HG02981 (cell line): ENCODE results near the gene FBXL15.

Experiments
- ATAC-seq: cut with Tn5 transposase; IDR thresholded peaks from one replicate; pipeline ENCODE4 v1.9.1; 2021; ENCODE audit warnings: mild to moderate bottlenecking, moderate library complexity; ENCODE audit not compliant: unreplicated experiment

FBXL15 gene

DNA sequence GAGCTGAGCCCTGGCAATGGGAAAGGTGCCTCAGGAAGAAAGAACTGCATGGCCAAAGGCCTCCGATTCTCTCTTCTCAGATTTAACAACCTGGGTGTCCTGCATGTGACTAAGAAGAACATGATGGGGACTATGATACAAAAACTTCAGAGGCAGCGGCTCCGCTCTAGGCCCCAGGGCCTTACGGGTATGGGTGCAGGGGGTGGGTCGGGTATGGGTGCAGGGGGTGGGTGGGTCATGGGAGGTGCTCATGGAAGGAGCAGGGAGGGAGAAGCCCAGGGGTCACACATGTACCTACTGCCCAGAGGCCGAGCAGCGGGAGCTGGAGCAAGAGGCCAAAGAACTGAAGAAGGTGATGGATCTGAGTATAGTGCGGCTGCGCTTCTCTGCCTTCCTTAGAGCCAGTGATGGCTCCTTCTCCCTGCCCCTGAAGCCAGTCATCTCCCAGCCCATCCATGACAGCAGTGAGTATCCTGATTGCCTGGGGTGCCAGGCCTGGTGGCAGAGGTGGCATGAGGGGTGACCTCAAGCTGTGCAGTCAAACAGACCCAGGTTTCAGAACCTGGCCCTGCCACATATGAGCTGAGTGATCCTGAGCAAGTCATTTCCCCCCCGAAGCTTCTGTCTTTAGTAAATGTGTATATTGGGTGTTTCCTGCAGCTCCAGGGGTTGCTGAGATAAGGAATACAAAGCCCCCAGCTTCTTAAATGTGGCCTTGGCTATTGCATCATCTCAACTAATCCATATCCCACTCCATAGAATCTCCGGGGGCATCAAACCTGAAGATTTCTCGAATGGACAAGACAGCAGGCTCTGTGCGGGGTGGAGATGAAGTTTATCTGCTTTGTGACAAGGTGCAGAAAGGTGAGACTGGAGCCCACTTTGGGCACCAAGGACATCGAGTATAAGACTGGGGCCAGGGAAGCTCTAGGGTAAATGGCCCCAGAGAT, 23.1 kb upstream of the FBXL15 start:
- no peak for ATAC-seq

- no peak for ATAC-seq
These were observed 22.2 kb upstream of the FBXL15 start for GRCh38 chr10:102398172-102399020.

GRCh38 chr10:102399217-102400021, 21.2 kb upstream of the FBXL15 start:
- peak; percentile 47 for ATAC-seq

DNA sequence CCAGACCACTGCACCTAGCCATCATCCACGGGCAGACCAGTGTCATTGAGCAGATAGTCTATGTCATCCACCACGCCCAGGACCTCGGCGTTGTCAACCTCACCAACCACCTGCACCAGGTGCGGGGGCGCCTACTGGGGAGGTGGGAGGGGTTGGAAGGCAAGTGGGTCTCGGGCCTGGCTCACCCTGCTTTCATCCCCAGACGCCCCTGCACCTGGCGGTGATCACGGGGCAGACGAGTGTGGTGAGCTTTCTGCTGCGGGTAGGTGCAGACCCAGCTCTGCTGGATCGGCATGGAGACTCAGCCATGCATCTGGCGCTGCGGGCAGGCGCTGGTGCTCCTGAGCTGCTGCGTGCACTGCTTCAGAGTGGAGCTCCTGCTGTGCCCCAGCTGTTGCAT, 20.6 kb upstream of the FBXL15 start:
- ATAC-seq, result no peak

DNA sequence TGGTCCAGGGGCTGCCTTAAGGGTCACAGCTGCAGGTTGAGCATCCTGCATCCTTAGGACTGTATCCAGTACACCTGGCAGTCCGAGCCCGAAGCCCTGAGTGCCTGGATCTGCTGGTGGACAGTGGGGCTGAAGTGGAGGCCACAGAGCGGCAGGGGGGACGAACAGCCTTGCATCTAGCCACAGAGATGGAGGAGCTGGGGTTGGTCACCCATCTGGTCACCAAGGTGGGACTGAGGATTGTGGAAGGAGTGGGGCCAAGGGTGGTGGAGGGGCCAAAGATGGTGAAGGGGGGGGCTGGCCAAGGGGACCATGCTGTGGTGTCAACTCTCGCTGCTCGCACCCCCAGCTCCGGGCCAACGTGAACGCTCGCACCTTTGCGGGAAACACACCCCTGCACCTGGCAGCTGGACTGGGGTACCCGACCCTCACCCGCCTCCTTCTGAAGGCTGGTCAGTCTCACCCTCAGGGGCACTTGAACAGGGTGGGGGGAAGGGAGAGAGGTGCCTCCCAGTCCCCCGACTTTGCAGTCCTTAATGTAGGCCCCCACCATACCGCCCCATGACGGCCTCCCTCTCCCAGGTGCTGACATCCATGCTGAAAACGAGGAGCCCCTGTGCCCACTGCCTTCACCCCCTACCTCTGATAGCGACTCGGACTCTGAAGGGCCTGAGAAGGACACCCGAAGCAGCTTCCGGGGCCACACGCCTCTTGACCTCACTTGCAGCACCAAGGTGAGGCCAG, 19.9 kb upstream of the FBXL15 start:
- ATAC-seq, result no peak

DNA sequence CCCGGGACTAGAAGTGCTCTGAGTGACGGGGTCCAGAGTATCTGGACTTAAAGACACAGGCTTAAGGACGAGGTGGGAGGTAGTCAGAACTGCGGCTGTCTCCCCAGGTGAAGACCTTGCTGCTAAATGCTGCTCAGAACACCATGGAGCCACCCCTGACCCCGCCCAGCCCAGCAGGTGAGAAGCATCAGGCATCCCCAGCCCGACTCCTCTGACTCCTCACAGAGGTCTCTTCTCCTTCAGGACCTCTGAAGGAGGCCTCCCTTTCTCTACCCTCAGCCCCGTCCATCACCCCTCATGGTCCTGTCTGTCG, 19.3 kb upstream of the FBXL15 start:
- ATAC-seq, result no peak

DNA sequence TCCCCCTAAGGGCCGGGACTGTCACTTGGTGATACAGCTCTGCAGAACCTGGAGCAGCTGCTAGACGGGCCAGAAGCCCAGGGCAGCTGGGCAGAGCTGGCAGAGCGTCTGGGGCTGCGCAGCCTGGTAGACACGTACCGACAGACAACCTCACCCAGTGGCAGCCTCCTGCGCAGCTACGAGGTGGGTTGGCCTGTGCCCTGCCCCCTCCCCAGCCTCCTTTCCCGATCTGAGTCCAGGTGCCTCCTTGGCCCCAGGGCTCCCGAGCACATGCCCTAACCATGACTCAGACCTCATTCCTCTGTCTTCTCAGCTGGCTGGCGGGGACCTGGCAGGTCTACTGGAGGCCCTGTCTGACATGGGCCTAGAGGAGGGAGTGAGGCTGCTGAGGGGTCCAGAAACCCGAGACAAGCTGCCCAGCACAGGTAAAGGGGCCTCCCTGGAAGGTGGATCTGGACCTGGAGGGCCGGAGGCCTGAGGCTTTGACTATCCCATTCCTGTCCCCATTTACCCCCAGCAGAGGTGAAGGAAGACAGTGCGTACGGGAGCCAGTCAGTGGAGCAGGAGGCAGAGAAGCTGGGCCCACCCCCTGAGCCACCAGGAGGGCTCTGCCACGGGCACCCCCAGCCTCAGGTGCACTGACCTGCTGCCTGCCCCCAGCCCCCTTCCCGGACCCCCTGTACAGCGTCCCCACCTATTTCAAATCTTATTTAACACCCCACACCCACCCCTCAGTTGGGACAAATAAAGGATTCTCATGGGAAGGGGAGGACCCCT, 18.7 kb upstream of the FBXL15 start:
- no peak for ATAC-seq

- ATAC-seq, result no peak
These were observed 18.1 kb upstream of the FBXL15 start for GRCh38 chr10:102402512-102402896.

DNA sequence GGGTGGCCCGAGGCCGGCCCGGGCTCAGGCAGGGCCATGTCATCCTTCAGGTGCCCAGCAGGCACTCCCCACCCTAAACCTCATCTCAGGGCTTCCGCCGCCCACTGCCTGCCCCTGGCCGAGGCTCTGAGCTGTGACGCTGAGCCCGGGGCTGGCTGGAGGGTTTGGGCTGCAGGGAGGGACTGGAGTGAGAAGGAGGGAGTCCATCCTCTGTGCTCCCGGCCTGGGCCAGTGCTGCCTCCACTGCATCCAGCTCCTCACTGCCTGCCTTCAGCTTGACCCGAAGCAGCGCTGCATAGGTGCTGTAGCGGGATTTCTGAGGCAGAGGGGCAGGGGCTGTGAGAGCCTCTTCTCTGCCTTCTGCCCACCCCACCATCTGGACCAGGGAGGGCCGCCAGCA, 17.5 kb upstream of the FBXL15 start:
- ATAC-seq, result no peak

DNA sequence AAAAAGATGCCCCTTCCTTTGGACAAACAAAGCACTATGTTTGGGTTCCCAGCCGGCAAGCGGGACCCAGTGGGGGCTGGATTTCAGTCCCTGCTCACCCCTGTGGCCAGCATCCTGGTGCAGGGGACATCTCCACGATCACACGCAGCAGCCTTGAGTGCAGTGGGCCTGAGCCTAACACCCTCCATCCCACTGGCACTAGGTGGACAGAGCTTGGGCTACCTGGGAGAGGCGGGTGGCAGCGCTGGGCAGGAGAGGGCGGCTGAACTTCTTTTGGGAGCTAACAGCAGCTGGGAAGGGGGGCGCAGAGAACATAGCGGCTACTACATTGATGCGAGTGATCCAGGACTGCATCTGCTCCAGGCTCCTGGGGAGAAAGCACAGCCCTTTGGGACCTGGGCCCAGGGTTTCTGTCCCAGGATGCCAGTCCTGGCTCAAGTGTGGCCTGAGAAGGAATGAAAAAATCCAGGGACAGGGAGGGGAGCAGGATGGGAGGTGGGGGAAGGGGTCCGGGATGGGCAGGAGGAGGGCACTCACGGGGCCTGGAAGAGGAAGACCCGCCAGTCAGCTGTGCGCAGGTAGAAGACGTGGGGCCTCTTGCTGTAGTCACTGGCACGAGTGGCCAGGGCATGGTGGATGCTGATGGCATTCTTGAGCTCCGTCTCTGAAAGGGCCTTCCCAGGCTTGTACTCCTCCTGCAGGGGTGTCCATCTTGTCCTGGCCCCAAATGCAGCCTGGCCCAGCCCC, 16.1 kb upstream of the FBXL15 start:
- ATAC-seq, result no peak

GRCh38 chr10:102405108-102405571, 15.5 kb upstream of the FBXL15 start:
- ATAC-seq, result no peak

DNA sequence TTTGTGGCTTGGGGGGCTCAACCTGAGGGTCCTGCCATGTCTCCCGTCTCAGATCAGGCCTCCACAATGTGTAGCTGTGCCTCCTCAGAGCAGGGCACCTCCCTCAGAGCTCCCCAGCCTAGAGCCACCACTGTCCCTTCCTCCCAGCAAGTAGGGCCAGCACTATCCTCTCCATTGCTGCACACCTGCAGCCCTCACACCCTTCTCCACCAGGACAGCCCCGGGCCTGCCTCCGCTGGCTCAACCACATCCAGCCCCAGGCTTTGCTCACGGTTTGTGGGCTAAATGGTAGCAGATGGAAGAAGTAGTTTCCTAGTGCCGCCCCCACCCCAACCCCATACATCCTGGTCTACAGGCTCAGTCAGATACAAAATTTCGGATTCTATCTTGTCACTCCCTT, 15.0 kb upstream of the FBXL15 start:
- ATAC-seq, result no peak

DNA sequence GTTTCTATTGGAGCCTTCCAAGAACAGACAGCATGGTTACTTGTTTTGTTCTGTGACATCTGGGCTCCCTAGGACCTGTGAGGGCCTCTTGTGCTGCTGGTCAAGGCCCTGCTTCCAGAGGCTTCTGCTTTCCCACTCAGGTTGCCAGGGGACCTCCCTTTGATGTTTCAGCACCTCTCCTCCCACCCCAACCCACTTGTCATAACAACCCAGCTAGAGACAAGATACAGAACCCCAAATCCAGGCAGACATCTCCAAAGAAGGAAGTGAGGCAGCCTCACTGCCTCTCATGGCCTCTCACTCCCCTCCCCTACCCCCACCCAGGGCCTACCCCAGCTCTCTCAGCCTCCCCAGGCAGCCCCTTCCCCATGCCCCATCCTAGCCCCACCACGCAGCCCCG, 13.8 kb upstream of the FBXL15 start:
- ATAC-seq, result no peak

DNA sequence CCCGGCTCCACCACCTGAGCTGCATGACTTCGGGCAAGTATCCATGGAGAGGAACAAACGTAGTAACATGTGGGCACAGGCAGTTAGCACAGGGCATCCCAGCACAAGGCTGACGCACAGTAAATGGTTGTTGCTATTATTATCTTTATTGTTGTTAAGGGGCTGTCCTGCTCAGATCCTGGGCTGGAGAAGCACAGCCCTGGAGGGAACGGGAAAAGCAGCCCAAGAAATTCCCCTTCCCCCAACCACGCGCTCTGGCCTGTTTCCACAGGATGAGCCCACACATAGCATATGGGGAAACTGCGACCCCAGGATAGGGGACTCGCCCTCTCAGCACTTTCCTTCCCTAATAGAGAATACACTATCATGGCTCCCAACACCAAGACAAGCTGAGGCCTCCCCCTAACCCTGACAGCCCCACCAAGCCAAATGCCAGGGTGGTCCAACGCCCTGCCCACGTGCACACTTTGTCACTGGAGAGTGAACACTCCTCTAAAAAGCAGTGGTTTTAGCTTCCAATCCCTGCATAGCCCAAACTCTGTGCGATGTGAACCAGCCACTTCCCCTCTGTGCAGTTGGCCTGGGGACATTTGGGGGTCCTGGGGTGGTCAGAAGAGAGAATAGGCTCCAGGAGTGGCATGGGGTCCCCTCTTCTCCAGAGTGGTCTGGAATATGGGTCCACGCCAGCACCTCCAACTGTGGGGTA, 13.1 kb upstream of the FBXL15 start:
- ATAC-seq, result no peak

GRCh38 chr10:102408131-102408727, 12.4 kb upstream of the FBXL15 start:
- ATAC-seq, result no peak

DNA sequence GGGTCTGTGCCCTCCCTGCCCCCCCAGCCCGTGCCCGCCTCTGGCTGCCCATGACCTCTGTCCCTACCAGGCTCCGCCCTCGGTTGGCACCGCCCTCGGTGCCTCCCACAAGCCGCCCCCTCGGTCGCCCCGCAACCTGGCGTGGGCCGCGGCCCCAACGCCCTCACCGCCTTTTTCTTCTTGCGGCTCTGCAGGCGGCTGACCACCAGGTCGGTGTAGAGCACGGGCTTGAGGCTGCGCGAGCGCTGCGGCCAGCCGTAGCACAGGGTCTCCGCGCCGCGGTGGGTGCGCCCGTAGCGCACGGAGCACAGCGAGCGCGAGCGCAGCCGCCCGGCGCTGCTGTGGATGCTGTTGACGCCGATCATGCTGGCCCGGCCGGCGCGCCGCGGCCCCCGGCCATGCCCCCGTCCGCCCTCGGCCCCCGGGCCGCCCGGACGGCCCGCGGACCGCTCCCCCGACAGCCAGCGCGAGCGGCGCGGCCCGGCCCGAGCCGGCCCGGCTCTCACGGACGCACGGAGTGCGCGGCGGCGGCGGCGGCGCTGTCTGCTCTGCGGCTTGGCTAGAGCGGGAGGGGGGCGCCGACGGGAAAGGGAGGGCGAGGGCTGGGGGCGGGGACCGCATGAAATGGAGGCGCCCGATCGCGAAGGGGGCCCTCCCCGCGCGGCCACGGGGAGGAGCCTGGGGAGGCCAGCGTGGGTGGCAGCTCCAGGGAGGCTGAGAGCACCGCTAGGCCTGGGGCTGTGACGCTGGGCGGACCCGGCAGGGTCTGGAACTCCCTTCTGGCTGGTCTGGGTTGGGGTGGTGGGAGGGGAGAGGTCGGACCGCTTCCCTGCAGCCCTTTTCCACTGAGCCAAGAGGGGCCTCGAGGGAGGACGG, 11.7 kb upstream of the FBXL15 start:
- ATAC-seq, result no peak
